GM23248 (cell line): ENCODE data around the gene HEBP2.

Experiments
- EZH2 ChIP-seq: fragments of 200-600 bp; sonication (generic); IDR thresholded peaks from 2 replicates; pipeline ENCODE4 v1.6.1; 2018; ENCODE audit warnings: antibody characterized with exemption, mild to moderate bottlenecking; ENCODE audit not compliant: insufficient read depth, poor library complexity, severe bottlenecking
- EZH2phosphoT487 ChIP-seq: fragments of 200-600 bp; sonication (generic); IDR thresholded peaks from 2 replicates; pipeline ENCODE4 v1.6.1; 2018; ENCODE audit warnings: antibody characterized with exemption, moderate library complexity, mild to moderate bottlenecking, low read depth; ENCODE audit not compliant: insufficient read depth

DNA sequence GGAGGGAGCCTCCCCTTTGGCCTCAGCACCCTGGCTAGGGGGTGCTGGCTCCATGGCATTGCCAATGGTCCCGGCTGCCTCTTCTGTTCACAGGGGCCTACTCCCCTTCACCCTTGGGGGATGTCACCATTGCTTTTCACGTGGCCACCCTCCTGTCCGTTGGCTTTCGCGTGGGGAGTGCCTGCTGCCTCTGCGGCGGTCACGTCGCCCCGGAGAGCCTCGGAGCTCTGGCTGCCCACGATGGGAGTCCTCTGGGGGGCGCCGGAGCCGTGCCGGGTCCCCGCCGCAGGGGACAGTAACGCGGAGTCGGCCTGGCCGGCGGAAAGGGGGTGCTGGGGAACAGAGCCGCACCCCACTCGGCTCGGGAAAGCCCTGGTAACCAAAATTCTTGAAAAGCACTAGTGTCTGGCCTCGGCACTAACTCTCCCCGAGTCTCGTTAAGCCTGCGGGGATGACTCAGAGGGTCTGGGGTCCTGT, 661 bp upstream of the HEBP2 start:
- no peak for TF ChIP-seq EZH2
- TF ChIP-seq EZH2phosphoT487, result no peak
